Uterus (tissue), 4 donors: ENCODE measurements around the gene NECAB2. TPM values are rescaled to one million over a fixed set of nuclear protein-coding genes. Genes with fewer than 3 reads are reported as not detected.

Source experiments
- DNase-seq, 2 donors: peaks; one replicate each; pipeline ENCODE4 v3.0.0-alpha.2; 2019 to 2020
- H3K27ac ChIP-seq, 2 donors: fragments of 200-600 bp; sonication (generic); 1 replicate in 1 of 2; 2 replicates in 1 of 2; pipeline ENCODE4 v1.5.1; 2016 to 2018
- H3K27me3 ChIP-seq, 2 donors: fragments of 200-600 bp; sonication (generic); one replicate each; pipeline ENCODE4 v1.5.1; 2018 to 2019; ENCODE audit warnings: control low read depth in 1 of 2
- H3K36me3 ChIP-seq, 2 donors: fragments of 200-600 bp; sonication (generic); one replicate each; pipeline ENCODE4 v1.5.1; 2019; ENCODE audit warnings: control low read depth in 1 of 2
- H3K4me1 ChIP-seq, 2 donors: fragments of 200-600 bp; sonication (generic); one replicate each; pipeline ENCODE4 v1.5.1; 2018 to 2019; ENCODE audit warnings: control low read depth in 1 of 2
- H3K4me3 ChIP-seq, 2 donors: fragments of 200-600 bp; sonication (generic); 1 replicate in 1 of 2; 2 replicates in 1 of 2; pipeline ENCODE4 v1.5.1; 2018 to 2019; ENCODE audit warnings: mild to moderate bottlenecking in 1 of 2
- H3K9me3 ChIP-seq, 2 donors: fragments of 200-600 bp; sonication (generic); one replicate each; pipeline ENCODE4 v1.5.1; 2019; ENCODE audit warnings: control low read depth in 1 of 2
- CTCF ChIP-seq, 4 experiments: fragments of 200-600 bp in 2 of 4; fragments of 450-650 bp in 2 of 4; sonication (generic) in 2 of 4; IDR thresholded peaks; one replicate each; pipeline ENCODE4 v1.5.1; 2016 to 2019; ENCODE audit warnings: antibody characterized with exemption in 4 of 4, mild to moderate bottlenecking in 2 of 4, moderate library complexity in 1 of 4
- POLR2A ChIP-seq, 2 donors: fragments of 450-650 bp; IDR thresholded peaks; one replicate each; pipeline ENCODE4 v1.6.1; 2016; ENCODE audit warnings: antibody characterized with exemption in 2 of 2, mild to moderate bottlenecking in 1 of 2, moderate library complexity in 1 of 2
- intact Hi-C: fragments of 100-400 bp; cut with DNase I; formaldehyde crosslinking; loops from one replicate; pipeline ENCODE4 v1.15.1; 2023; ENCODE audit warnings: low total_unique reads
- total RNA-seq, 4 donors: library from RNA; depleted of rRNA in 3 of 4; stranded (reverse); fragments of >200 nt in 3 of 4; gene quantifications; one replicate each; pipeline versions ENCODE4 v1.1.0 to v1.2.4, GENCODE V29; 2014 to 2023
- donor health status: DM: yes; HTN: yes; CAD: no.

The NECAB2 gene
- total RNA-seq, 4 donors from 2014 or later = 1.1 to 1.4 TPM; not detected in 2

- no peak for DNase-seq
- no peaks in the 10 kb centered on the region for H3K4me1 ChIP-seq
- no peaks in the 10 kb centered on the region for H3K27me3 ChIP-seq
- H3K36me3 ChIP-seq = no peaks in the 10 kb centered on the region
- H3K9me3 ChIP-seq = no peaks in the 10 kb centered on the region
- no peak overlapping the region for H3K4me3 ChIP-seq
- intact Hi-C loops = no loop called here
- no peak overlapping the region for H3K27ac ChIP-seq
- TF ChIP-seq POLR2A (IDR thresholded peaks at IDR 0.05) (no peak), CTCF (IDR thresholded peaks at IDR 0.05) (no peak)
Measured at GRCh38 chr16:83932955-83933673, 34.9 kb upstream of the NECAB2 start.

- no peak overlapping the region for H3K27ac ChIP-seq
- no peaks in the 10 kb centered on the region for H3K9me3 ChIP-seq
Measured at GRCh38 chr16:83933885-83934683, 34.0 kb upstream of the NECAB2 start.

GRCh38 chr16:83934684-83934977 lies 33.4 kb upstream of the NECAB2 start:
- TF ChIP-seq POLR2A (IDR thresholded peaks at IDR 0.05) = no peak
- TF ChIP-seq CTCF (IDR thresholded peaks at IDR 0.05) = no peak
- intact Hi-C loops = no loop called here

More at GRCh38 chr16:83933885-83934683, 34.0 kb upstream of the NECAB2 start:
- Histone ChIP-seq H3K4me3 (no peak overlapping the region), H3K4me1 (no peaks in the 10 kb centered on the region), H3K36me3 (no peaks in the 10 kb centered on the region), H3K27me3 (no peaks in the 10 kb centered on the region)
- TF ChIP-seq POLR2A (IDR thresholded peaks at IDR 0.05) (no peak), CTCF (IDR thresholded peaks at IDR 0.05) (no peak)
- DNase-seq = no peak
- intact Hi-C loops = no loop called here

GRCh38 chr16:83935005-83935857 lies 32.8 kb upstream of the NECAB2 start:
- Histone ChIP-seq H3K27ac (no peak overlapping the region), H3K27me3 (no peaks in the 10 kb centered on the region), H3K36me3 (no peaks in the 10 kb centered on the region), H3K4me1 (no peaks in the 10 kb centered on the region), H3K4me3 (no peak overlapping the region), H3K9me3 (no peaks in the 10 kb centered on the region)
- TF ChIP-seq POLR2A (IDR thresholded peaks at IDR 0.05) = no peak
- TF ChIP-seq CTCF (IDR thresholded peaks at IDR 0.05) = no peak
- no peak for DNase-seq
- intact Hi-C loops = no loop called here

More at GRCh38 chr16:83934684-83934977, 33.4 kb upstream of the NECAB2 start:
- H3K27me3 ChIP-seq = no peaks in the 10 kb centered on the region
- H3K4me3 ChIP-seq = no peak overlapping the region
- no peaks in the 10 kb centered on the region for H3K9me3 ChIP-seq
- H3K36me3 ChIP-seq = no peaks in the 10 kb centered on the region
- H3K4me1 ChIP-seq = no peaks in the 10 kb centered on the region
- no peak overlapping the region for H3K27ac ChIP-seq
- DNase-seq = no peak
